ENCODE data around the gene C1orf198.

C1orf198 gene

DNA sequence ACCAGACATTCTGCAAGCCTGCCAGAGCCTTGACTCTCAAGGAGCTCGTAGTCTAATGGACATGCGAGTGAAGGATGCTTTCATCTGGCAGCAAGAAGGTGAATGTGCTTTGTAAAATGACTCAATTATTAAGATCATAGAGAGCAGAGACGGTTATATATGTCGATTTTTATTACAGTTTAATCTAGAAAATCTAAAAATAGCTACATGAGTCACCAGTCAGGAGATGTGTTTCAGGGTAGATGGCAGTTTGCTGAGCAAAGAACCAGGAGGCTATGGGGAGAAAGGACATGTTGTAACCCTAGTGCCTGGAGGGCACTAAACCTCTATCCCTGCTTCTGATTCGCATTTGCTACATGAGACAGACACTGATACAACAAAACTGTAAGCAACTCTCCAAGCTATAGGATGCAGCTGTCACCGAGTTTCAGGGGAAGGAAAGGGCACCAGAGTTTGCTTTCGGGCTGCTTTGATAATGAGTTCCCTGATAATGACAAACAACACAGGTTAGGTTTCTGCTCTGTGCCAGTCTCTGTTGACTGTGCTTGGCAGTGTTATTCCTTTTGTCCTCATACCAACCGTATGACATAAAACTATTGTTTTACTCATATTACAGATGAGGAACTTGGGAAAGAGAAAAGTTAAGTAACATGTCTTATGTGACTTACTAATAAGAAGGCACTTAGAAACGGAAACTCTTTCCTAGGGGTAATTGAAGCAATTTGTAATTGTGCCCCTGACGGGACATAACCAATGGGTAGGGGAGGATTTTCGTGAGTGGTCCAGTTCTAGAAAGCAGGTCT, 43.2 kb downstream of the C1orf198 start:
- Mint-ChIP-seq H3K27me3 (peaks cover 6% of the 10 kb centered on the region), H3K4me3 (no peak overlapping the region)

DNA sequence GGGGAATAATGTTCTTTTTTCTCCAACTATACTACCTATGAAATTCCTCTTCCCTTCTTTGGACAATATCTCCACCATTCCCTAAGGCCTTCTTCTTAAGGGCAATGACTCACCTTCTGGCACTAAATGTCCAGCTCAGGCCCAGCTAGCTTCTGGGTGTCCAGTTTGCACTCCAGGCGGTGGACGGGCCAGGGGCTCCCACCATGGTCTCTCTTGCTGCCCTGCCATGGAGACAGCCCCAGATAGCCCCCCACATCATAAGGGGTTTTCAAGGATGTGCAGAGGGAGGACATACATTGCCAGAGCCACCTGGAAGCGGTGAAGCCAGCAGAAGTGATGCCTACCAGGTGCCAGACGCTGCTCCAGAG, 43.8 kb downstream of the C1orf198 start:
- no peak for ATAC-seq
- H3K27me3 Mint-ChIP-seq: peaks cover 6% of the 10 kb centered on the region

More for the DNA sequence above, 43.2 kb downstream of the C1orf198 start:
- no peaks in the 10 kb centered on the region for H3K9me3 Mint-ChIP-seq
- no peak overlapping the region for H3K27ac Mint-ChIP-seq
- DNase-seq: no peak
- ATAC-seq: no peak
- no peaks in the 10 kb centered on the region for H3K36me3 Mint-ChIP-seq (ENCODE audit: low read depth)
- H3K4me1 Mint-ChIP-seq: no peaks in the 10 kb centered on the region

DNA sequence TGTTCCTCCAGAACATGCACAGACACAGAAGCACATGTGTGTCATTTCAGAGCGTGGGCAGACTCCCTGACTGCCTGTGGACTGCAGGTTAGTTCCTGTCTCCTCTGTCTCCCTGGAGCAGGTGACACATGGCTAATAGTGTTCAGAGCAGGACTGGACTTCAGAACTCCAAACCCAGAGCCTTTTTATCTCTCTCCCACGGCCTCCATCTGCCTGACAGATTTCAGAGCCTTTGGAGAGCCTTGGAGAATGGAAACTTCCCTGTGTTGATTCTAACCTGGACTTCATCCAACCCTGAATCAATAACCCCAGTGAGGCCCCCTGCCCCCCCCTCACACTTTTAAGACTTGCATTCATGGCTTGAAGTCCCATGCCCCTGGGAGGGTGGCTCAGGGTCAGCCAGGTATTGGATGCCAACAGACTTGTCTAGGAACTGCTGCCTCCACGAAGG, 44.4 kb downstream of the C1orf198 start:
- Mint-ChIP-seq H3K36me3 (ENCODE audit: low read depth) (no peaks in the 10 kb centered on the region), H3K4me3 (no peak overlapping the region), H3K4me1 (no peaks in the 10 kb centered on the region), H3K27me3 (peaks cover 7% of the 10 kb centered on the region), H3K27ac (no peak overlapping the region), H3K9me3 (no peaks in the 10 kb centered on the region)
- DNase-seq: no peak
- no peak for ATAC-seq

More for the DNA sequence above, 43.8 kb downstream of the C1orf198 start:
- no peak overlapping the region for H3K27ac Mint-ChIP-seq
- no peak overlapping the region for H3K4me3 Mint-ChIP-seq
- no peak for DNase-seq
- no peaks in the 10 kb centered on the region for H3K9me3 Mint-ChIP-seq
- no peaks in the 10 kb centered on the region for H3K36me3 Mint-ChIP-seq (ENCODE audit: low read depth)
- H3K4me1 Mint-ChIP-seq: no peaks in the 10 kb centered on the region

DNA sequence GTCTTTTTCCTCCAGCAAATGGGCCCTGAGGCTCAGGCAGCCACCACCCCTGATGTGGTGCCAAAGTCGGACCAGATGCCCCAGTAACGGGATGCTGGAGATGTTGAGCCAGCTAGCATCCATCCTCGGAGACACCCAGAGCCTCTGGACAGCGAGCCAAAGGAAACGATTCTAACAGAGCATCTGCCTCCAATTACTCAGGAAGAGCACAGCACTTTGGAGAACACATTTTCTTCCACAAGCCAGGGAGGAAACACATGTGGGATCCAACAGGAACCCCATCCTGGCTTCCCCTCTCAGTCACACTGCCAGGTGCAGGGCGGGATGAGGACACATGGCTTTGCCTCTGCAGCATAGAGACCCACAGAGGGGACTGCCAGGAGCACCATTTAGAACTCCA, 44.9 kb downstream of the C1orf198 start:
- no peaks in the 10 kb centered on the region for H3K4me1 Mint-ChIP-seq

DNA sequence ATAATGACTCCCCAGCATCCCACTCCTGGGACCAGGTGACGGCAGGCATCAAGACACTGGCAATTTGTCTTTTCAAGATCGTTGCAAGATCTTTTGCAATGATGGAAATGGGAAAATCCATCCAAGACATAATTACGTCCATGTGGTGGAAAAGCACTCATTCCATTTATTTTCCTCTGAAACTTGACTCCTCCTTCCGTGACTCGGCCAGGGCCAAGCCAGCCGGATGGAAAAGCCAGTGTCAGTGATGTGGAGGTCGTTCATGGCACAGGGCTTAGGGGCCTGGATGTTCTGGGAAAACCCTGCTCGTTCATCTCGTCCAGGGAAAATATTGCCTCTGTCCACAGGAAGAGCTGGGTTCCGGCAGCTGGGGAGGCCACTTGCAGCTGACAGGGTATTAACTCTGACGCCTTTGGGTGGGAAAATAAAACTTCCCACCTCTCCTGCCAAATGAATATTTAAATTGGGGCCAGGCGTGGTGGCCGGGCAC, 46.2 kb downstream of the C1orf198 start:
- Mint-ChIP-seq H3K4me3 (no peak overlapping the region), H3K9me3 (no peaks in the 10 kb centered on the region), H3K27me3 (peaks cover 15% of the 10 kb centered on the region), H3K27ac (no peak overlapping the region), H3K4me1 (no peaks in the 10 kb centered on the region), H3K36me3 (ENCODE audit: low read depth) (no peaks in the 10 kb centered on the region)
- DNase-seq: no peak
- ATAC-seq: no peak

More for the DNA sequence above, 44.9 kb downstream of the C1orf198 start:
- Mint-ChIP-seq H3K27ac (no peak overlapping the region), H3K36me3 (ENCODE audit: low read depth) (no peaks in the 10 kb centered on the region), H3K4me3 (no peak overlapping the region), H3K9me3 (no peaks in the 10 kb centered on the region), H3K27me3 (peaks cover 9% of the 10 kb centered on the region)
- ATAC-seq (no peak), DNase-seq (no peak)

DNA sequence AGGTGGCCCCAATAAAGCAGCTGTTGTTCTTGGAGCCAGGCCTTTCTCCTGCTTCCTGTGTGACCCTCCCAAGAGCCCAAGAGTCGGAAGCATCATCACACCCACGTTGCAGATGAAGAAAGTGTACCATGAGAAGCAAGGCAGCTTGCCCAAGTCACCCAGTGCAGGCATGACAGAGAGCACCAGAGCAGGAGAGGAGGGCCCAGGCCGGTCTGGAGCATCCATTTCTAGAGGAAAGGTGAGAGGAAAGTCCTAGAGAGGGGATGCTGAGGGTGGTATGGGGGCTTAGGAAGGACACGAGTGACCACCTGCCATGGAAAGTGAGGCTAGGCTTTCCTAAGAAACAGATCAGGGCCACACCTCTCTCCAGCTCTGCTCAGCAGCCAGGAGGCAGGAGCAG, 47.0 kb downstream of the C1orf198 start:
- H3K9me3 Mint-ChIP-seq: no peaks in the 10 kb centered on the region
- peaks cover 15% of the 10 kb centered on the region for H3K27me3 Mint-ChIP-seq
- ATAC-seq (no peak), DNase-seq (no peak)
- no peaks in the 10 kb centered on the region for H3K4me1 Mint-ChIP-seq
- no peak overlapping the region for H3K27ac Mint-ChIP-seq
- H3K4me3 Mint-ChIP-seq: no peak overlapping the region
- H3K36me3 Mint-ChIP-seq (ENCODE audit: low read depth): no peaks in the 10 kb centered on the region

DNA sequence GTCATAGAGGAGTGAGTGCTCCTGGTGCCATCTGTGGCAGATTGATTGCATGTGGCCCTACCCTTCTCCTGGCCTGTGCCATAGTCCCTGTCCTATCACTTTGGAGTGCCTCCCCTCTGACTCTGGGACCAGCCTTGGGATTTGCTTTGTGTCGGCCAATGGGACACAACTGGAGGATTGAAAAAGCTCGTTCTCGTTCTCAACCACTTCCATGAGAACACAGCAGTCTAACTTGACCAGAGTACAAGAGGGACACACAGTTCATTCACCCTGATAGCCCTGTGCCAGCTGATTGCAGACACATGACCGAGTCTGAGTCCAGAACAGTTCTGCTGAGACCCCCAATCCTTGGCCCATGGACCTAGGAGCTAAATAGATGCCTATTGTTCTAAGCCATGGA, 47.8 kb downstream of the C1orf198 start:
- no peaks in the 10 kb centered on the region for H3K36me3 Mint-ChIP-seq (ENCODE audit: low read depth)
- peaks cover 15% of the 10 kb centered on the region for H3K27me3 Mint-ChIP-seq
- no peaks in the 10 kb centered on the region for H3K4me1 Mint-ChIP-seq
- no peak for ATAC-seq
- H3K9me3 Mint-ChIP-seq: no peaks in the 10 kb centered on the region
- no peak overlapping the region for H3K27ac Mint-ChIP-seq
- no peak for DNase-seq
- no peak overlapping the region for H3K4me3 Mint-ChIP-seq

DNA sequence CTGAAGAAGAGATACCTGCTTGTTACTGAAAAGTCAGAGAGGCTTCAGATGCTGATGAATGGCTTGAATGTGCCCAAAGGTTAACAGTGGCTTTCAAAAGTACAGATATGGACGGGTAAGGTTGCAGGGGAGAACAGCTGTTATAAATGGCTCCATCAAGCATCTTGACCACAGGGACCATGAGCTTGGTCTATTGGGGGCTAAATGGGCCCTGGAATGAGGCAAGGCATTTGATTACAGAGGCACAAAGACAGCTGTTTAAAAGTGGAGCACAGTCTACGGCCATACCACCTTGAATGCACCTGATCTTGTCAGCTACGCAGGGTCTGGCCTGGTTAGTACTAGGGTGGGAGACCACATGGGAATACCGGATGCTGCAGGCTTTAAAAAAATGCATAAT, 48.3 kb downstream of the C1orf198 start:
- no peak overlapping the region for H3K4me3 Mint-ChIP-seq
- H3K27ac Mint-ChIP-seq: no peak overlapping the region
- H3K36me3 Mint-ChIP-seq (ENCODE audit: low read depth): no peaks in the 10 kb centered on the region
- ATAC-seq: no peak
- no peak for DNase-seq
- H3K4me1 Mint-ChIP-seq: no peaks in the 10 kb centered on the region
- no peaks in the 10 kb centered on the region for H3K9me3 Mint-ChIP-seq
- peaks cover 15% of the 10 kb centered on the region for H3K27me3 Mint-ChIP-seq

DNA sequence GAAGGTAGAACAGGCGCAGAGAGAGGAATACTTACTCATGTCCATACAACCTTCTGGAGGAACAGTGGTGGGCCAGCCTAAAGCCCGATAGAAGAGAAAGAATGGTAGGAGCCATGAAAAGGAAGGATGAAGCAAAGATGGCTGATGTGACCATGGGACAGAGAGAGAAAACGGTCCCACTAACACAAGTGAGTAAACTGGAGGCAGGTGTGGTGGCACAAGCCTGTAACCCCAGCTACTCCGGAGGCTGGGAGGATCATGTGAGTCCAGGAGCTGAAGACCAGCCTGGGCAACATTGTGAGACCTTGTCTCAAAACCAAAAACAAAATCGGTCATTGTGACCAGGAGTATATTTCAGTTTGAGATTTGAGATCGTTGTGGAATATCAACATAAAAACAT, 49.4 kb downstream of the C1orf198 start:
- Mint-ChIP-seq H3K27me3 (peaks cover 15% of the 10 kb centered on the region), H3K4me3 (no peak overlapping the region), H3K36me3 (ENCODE audit: low read depth) (no peaks in the 10 kb centered on the region), H3K27ac (no peak overlapping the region), H3K9me3 (no peaks in the 10 kb centered on the region), H3K4me1 (no peaks in the 10 kb centered on the region)
- DNase-seq (no peak), ATAC-seq (no peak)

DNA sequence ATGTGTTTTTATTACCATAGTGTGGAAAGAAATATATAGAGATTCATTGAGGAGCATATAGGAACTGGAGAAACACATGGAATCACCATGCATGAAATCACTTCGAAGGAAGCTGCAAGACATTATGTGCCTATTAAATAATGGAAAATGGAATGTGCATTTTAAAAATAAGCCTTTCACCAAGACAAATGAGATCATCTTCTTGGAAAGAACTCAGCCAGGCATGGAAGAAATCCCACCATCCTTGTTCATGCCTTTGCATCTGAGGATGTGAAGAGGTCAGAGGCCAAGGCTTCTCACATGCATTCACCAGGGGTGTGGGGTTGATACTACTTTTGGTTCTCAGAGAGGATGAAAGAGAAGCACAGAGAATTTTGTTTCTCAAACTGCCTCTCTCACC, 50.0 kb downstream of the C1orf198 start:
- H3K36me3 Mint-ChIP-seq (ENCODE audit: low read depth): no peaks in the 10 kb centered on the region

DNA sequence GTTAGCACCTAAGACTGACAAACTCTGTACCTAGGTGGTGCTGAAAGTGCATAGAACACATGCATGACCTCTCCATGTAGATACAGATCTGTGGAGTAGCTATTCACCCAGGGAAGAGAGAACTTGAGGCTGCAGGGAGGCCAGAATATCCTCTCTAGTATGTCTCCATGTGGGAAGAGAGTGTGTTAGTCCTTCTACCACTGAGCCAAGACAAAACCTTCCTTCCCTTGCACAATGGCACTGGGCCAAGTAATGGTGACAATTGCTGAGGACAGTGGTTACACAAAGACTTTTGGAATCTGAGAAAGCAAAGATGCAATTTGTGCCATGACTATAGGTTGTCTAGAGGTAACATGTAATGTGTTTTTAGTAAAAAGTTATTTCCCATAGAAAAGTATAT, 52.3 kb downstream of the C1orf198 start:
- Mint-ChIP-seq H3K27me3 (peaks cover 15% of the 10 kb centered on the region), H3K27ac (no peak overlapping the region), H3K36me3 (ENCODE audit: low read depth) (no peaks in the 10 kb centered on the region), H3K4me3 (no peak overlapping the region), H3K4me1 (no peaks in the 10 kb centered on the region), H3K9me3 (peaks cover 13% of the 10 kb centered on the region)
- ATAC-seq: no peak
- DNase-seq: no peak

More for the DNA sequence above, 50.0 kb downstream of the C1orf198 start:
- peaks cover 15% of the 10 kb centered on the region for H3K27me3 Mint-ChIP-seq
- H3K4me3 Mint-ChIP-seq: no peak overlapping the region
- DNase-seq (no peak), ATAC-seq (no peak)
- H3K27ac Mint-ChIP-seq: no peak overlapping the region
- no peaks in the 10 kb centered on the region for H3K4me1 Mint-ChIP-seq
- H3K9me3 Mint-ChIP-seq: peaks cover 1% of the 10 kb centered on the region

DNA sequence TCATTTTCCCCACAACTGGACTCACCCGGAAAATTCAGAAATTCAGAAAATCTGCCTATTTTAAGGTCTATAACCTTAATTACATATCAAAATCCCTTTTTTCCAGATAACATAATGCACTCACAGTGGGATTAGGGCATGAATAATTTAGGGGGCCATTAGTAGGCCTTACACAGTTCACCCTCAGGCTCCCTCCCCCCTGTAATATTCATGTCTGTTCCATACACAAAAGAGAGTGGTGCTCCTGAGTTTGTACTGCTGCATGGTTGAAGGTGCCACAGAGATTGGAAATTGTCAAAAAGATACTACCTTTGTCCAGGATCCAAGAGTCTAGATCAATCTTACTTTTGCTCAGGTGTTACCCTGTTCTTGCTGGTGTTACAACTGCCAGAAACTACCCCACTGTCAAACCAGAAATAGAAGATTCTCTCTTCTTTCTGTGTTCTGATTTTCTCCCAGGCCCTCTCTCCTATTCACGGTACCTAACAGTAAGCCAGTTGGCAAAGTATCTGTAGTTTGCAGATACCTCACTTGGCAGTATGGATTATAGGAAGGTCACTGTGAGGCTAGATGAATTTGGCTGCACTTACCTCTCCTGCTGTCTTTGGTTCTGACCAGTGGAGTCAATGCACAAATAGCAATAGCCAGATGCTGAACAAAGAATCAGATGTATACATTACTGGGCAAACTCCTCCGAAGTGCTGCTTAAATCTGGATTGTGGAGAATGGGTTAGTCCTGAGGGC, 53.2 kb downstream of the C1orf198 start:
- Mint-ChIP-seq H3K36me3 (ENCODE audit: low read depth) (no peaks in the 10 kb centered on the region), H3K27ac (no peak overlapping the region), H3K27me3 (peaks cover 12% of the 10 kb centered on the region), H3K9me3 (peaks cover 13% of the 10 kb centered on the region), H3K4me1 (no peaks in the 10 kb centered on the region), H3K4me3 (no peak overlapping the region)
- DNase-seq: no peak
- ATAC-seq: no peak

DNA sequence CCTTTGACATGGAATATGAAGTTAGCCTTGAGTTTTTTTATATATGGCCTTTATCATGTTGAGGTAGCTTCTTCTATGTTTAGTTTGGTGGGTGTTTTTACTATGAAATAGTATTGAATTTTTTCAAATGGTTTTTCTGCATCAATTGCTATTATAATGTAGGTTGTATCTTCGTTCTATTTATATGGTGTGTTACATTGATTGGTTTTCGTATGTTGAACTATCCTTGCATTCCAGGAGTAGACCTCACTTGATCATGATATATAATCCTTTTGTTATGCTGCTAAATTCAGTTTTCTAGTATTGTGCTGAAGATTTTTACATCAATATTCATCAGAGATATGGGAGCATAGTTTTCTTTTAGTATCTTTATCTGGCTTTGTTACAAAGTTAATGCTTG, 55.8 kb downstream of the C1orf198 start:
- Mint-ChIP-seq H3K27ac (no peak overlapping the region), H3K9me3 (peaks cover 13% of the 10 kb centered on the region), H3K36me3 (ENCODE audit: low read depth) (no peaks in the 10 kb centered on the region), H3K4me1 (no peaks in the 10 kb centered on the region), H3K27me3 (peaks cover 6% of the 10 kb centered on the region), H3K4me3 (no peak overlapping the region)
- ATAC-seq (no peak), DNase-seq (no peak)

DNA sequence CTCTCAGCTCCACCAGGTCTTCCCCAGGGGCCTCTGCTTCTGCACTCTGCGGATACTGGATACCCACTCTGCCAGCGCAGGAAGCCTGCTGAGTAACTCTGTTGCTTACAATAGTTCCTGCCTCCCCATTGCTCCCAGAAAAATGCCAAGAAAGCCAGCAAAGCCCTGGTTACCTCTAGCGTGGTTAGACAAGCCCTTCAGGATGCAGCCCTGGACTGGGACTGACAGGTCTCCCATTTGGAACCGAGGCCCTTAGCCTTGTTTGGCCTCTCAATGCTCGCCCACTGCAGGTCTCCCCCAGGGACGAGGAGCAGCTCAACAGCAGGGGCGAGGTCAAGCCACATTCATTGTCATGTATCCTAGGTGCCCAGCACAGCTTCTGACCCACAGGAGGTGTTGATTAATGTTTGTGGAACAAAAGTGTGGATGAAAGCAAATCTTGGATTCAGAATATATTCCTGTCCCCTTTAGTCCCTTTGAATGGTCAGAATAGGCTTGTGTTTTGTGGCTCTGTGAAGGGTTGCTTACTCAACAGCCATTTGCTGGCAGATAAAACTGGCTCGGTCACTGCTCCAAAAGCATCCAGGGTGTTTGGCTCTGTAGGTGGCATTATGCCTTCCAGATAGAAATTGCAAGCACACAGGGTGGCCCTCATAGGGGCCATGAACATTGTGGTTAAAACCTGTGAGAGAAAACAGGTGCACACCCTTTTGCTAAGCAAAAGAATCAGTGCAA, 58.9 kb downstream of the C1orf198 start:
- ATAC-seq (no peak), DNase-seq (no peak)
- H3K4me1 Mint-ChIP-seq: no peaks in the 10 kb centered on the region
- H3K27me3 Mint-ChIP-seq: peaks cover 3% of the 10 kb centered on the region
- no peak overlapping the region for H3K27ac Mint-ChIP-seq
- H3K4me3 Mint-ChIP-seq: no peak overlapping the region
- no peaks in the 10 kb centered on the region for H3K36me3 Mint-ChIP-seq (ENCODE audit: low read depth)
- H3K9me3 Mint-ChIP-seq: peaks cover 13% of the 10 kb centered on the region

Measured in activated naive CD8-positive, alpha-beta T cell treated with anti-CD3 and anti-CD28 coated beads, Interleukin-2, amount 50 U/mL, for 24 hours (primary cell).